ENCODE measurements around the gene DDAH1. TPM values are rescaled to one million over a fixed set of nuclear protein-coding genes. Genes with fewer than 3 reads are reported as not detected.

The DDAH1 gene
- total and polyA plus RNA-seq, 2 of the 4 experiments (the other 2 are of a cell fraction): 78.0 to 94.5 TPM

DNA sequence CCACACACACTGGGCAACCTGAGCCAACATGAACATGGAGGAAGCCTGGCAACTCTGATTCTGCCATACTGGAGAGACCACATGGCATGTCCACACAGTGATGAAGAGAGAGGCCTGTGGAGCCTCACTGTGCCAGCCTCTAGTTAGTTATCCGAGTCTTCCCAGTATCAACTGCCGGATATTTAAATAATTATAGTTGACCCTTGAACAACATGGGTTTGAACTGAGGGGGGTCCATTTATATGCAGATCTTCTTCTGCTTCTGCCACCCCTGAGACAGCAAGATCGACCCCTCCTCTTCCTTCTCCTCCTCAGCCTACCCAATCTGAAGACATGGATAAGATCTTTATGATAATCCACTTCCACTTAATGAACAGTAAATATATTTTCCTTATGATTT, 27.8 kb downstream of the DDAH1 start:
- peaks cover 7% of the 10 kb centered on the region; the same call in 1 of the 2 replicates for H3K9me1 ChIP-seq (ENCODE audit: insufficient read depth, low read length)
- no peak overlapping the region for H3K4ac ChIP-seq (ENCODE audit: low read depth, low read length)
- no peak overlapping the region for H3K27ac ChIP-seq (ENCODE audit: insufficient read depth, low read length)
- dilution Hi-C loops (cut with HindIII; ENCODE audit: low sequenced_read_pairs, unreplicated experiment) (no loop called here), in situ Hi-C loops (cut with MboI; ENCODE audit: low sequenced_read_pairs) (no loop called here), intact Hi-C loops (cut with micrococcal nuclease) (no loop called here)
- peaks cover 5% of the 10 kb centered on the region; the same call in 1 of the 2 replicates for H4K20me1 ChIP-seq (ENCODE audit: insufficient read depth, low read length)
- H2AFZ ChIP-seq (replicated peaks; ENCODE audit: low read length, poor library complexity): no peak overlapping the region
- H2BK120ac ChIP-seq (ENCODE audit: low read depth, low read length): no peak overlapping the region
- H4K91ac ChIP-seq (ENCODE audit: insufficient read depth, low read depth, low read length): no peak overlapping the region; the same call in 1 of the 2 replicates
- ATAC-seq (ENCODE audit: low read depth) (no peak), DNase-seq (no peak)
- H3K9me3 ChIP-seq (ENCODE audit: control insufficient read depth, insufficient read depth, low read length): no peaks in the 10 kb centered on the region
- H3K36me3 ChIP-seq (ENCODE audit: control insufficient read depth, insufficient read depth, low read length): no peaks in the 10 kb centered on the region; the same call in 1 of the 2 replicates
- H4K5ac ChIP-seq (ENCODE audit: low read depth, low read length): no peak overlapping the region
- H3K18ac ChIP-seq (ENCODE audit: low read depth, low read length): no peak overlapping the region
- H2AK5ac ChIP-seq (ENCODE audit: low read depth, low read length): peak overlapping the region; percentile 4; the same call in 1 of the 2 replicates
- H3K4me3 ChIP-seq (ENCODE audit: insufficient read depth, low read depth, low read length): no peak overlapping the region
- no peak overlapping the region; the same call in 1 of the 2 replicates for H3K14ac ChIP-seq (replicated peaks; ENCODE audit: low read depth, low read length)
- 100% methylated on average over 1 of the region's 3 CpGs; no CpG with 5 or more reads in 1 of the 2 experiments for WGBS, 2 experiments (ENCODE audit: extremely low coverage in 2 of 2, insufficient read length in 1 of 2)
- CTCF ChIA-PET: no interaction called here
- no peak overlapping the region for H3K23ac ChIP-seq (ENCODE audit: low read depth, low read length)
- BruUV-seq (replicated peaks): no TSS peak
- H2BK20ac ChIP-seq (ENCODE audit: low read depth, low read length): no peak overlapping the region
- no peak overlapping the region for H3K9ac ChIP-seq (ENCODE audit: low read depth, low read length)
- no peak overlapping the region for H4K8ac ChIP-seq (ENCODE audit: low read depth in 2 of 2, low read length in 2 of 2)
- H3K56ac ChIP-seq (ENCODE audit: extremely low read depth, insufficient read depth, low read length): no peak overlapping the region
- H2BK5ac ChIP-seq (ENCODE audit: low read depth, low read length, poor library complexity, severe bottlenecking): no peak overlapping the region
- peak overlapping the region; percentile 68 for H2AK9ac ChIP-seq (replicated peaks; ENCODE audit: low read depth, low read length, poor library complexity)
- TF ChIP-seq CEBPB (IDR thresholded peaks at IDR 0.05; ENCODE audit: low read depth, low read length) (no peak), MAFK (IDR thresholded peaks at IDR 0.05; ENCODE audit: low read depth, low read length) (no peak), POLR2A (IDR thresholded peaks at IDR 0.05; ENCODE audit: low read depth, low read length) (no peak), SMC3 (IDR thresholded peaks at IDR 0.05; ENCODE audit: low read depth, low read length) (no peak), MXI1 (IDR thresholded peaks at IDR 0.05; ENCODE audit: borderline replicate concordance, low read depth, low read length) (no peak), RFX5 (IDR thresholded peaks at IDR 0.05; ENCODE audit: low read depth, low read length) (no peak), BHLHE40 (IDR thresholded peaks at IDR 0.05; ENCODE audit: low read depth, low read length) (no peak), RCOR1 (IDR thresholded peaks at IDR 0.05; ENCODE audit: insufficient replicate concordance, low read length) (no peak), MAZ (IDR thresholded peaks at IDR 0.05; ENCODE audit: borderline replicate concordance, low read depth, low read length) (no peak), FOS (IDR thresholded peaks at IDR 0.05; ENCODE audit: low read depth, low read length) (no peak), NFE2L2 (IDR thresholded peaks at IDR 0.05; ENCODE audit: low read depth, low read length) (no peak), RAD21 (IDR thresholded peaks at IDR 0.05; ENCODE audit: low read length) (no peak), CHD1 (IDR thresholded peaks at IDR 0.05; ENCODE audit: low read depth, low read length) (no peak)
- TF ChIP-seq, protein P1, sequence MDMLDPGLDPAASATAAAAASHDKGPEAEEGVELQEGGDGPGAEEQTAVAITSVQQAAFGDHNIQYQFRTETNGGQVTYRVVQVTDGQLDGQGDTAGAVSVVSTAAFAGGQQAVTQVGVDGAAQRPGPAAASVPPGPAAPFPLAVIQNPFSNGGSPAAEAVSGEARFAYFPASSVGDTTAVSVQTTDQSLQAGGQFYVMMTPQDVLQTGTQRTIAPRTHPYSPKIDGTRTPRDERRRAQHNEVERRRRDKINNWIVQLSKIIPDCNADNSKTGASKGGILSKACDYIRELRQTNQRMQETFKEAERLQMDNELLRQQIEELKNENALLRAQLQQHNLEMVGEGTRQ (IDR thresholded peaks at IDR 0.05; ENCODE audit: low read depth, low read length): no peak
- TF ChIP-seq, protein P2, sequence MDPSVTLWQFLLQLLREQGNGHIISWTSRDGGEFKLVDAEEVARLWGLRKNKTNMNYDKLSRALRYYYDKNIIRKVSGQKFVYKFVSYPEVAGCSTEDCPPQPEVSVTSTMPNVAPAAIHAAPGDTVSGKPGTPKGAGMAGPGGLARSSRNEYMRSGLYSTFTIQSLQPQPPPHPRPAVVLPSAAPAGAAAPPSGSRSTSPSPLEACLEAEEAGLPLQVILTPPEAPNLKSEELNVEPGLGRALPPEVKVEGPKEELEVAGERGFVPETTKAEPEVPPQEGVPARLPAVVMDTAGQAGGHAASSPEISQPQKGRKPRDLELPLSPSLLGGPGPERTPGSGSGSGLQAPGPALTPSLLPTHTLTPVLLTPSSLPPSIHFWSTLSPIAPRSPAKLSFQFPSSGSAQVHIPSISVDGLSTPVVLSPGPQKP (IDR thresholded peaks at IDR 0.05; ENCODE audit: borderline replicate concordance, low read depth, low read length): no peak
- TF ChIP-seq, protein P3, sequence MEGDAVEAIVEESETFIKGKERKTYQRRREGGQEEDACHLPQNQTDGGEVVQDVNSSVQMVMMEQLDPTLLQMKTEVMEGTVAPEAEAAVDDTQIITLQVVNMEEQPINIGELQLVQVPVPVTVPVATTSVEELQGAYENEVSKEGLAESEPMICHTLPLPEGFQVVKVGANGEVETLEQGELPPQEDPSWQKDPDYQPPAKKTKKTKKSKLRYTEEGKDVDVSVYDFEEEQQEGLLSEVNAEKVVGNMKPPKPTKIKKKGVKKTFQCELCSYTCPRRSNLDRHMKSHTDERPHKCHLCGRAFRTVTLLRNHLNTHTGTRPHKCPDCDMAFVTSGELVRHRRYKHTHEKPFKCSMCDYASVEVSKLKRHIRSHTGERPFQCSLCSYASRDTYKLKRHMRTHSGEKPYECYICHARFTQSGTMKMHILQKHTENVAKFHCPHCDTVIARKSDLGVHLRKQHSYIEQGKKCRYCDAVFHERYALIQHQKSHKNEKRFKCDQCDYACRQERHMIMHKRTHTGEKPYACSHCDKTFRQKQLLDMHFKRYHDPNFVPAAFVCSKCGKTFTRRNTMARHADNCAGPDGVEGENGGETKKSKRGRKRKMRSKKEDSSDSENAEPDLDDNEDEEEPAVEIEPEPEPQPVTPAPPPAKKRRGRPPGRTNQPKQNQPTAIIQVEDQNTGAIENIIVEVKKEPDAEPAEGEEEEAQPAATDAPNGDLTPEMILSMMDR (conservative IDR thresholded peaks at IDR 0.05; ENCODE audit: low read depth, low read length): no peak
- H3K4me2 ChIP-seq (ENCODE audit: low read depth, low read length): no peak overlapping the region
- H2BK15ac ChIP-seq (ENCODE audit: low read depth, low read length): no peak overlapping the region
- H3K4me1 ChIP-seq (ENCODE audit: control insufficient read depth, insufficient read depth, low read length): peaks cover 13% of the 10 kb centered on the region
- no peaks in the 10 kb centered on the region for H3K27me3 ChIP-seq (ENCODE audit: control insufficient read depth, insufficient read depth, low read length)
- H3K79me1 ChIP-seq (ENCODE audit: low read depth in 1 of 2, low read length in 2 of 2): peaks cover 46 to 75% of the 10 kb centered on the region in 2 experiments
- POLR2A ChIA-PET (ENCODE audit: unreplicated experiment): no interaction called here
